ENCODE measurements around the gene YY2.

YY2 gene

DNA sequence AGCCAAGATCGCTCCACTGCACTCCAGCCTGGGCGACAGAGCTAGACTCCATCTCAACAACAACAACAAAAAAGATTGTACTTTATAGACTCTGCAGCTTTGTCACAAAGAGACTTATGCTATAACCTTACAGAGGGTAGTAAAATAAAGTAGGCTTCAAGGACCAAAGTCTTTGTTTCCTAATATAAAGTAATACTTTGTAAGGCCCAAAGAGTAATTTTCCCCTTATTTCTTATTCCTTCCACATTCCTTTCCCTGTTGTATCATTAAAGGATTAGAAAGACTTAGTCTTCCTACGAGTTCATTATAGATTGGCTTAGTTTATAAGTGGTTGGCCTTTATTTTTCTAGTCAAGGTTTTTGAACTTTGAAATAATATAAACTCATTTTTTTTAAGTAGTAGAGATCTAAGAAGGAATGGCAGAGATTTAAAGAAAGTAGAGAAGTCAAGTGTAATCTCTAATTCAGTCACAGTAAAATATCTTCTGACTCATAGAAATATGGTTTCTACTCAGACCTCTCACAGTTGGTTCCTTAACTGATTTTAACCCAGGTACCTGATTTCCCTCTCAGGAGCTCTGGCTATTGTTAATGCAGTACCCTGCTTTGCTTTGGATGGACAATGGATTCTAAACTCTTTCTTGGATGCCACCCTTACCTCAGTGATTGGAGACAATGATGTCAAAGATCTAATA lies 26.2 kb downstream of the YY2 start:
- no peak for DNase-seq

DNA sequence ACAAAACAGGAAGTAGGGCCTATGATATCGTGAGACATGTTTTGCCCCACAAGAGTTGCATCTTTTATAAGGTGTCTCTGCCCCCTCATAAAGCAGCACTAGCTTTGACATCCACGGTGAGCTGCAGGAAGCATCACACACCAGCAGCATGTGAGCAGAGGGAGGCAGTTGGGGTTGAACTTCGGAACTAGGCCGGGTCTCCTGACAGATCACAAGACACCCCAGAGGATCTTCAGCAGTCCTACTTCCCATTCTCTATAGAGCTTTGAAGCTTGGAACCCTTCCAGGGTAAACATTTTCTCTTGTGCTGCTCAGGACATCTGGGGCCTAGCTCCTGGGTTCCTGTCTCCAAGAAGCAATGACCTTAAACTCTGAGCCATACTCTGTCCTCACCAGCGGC lies 27.5 kb downstream of the YY2 start:
- no peak for DNase-seq

DNA sequence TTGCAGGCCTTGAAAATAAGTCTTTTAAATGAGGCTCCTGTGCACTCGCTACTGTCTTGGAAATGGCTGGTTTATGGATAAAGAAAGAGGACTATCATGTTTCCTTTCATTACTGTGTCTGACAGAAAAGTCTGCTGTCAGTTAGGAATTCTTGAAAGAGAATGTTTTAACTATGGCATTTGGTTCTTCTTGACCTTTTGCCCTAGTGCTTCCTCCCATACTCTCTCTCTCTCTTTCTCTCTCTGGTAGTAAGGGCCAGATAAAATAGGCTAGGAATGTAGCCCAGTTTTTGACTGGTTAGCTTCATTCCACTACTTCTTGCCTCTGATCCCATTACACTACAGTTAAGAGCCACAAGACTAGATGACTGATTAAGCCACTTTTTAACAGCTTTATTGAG lies 29.8 kb downstream of the YY2 start:
- DNase-seq: no peak

DNA sequence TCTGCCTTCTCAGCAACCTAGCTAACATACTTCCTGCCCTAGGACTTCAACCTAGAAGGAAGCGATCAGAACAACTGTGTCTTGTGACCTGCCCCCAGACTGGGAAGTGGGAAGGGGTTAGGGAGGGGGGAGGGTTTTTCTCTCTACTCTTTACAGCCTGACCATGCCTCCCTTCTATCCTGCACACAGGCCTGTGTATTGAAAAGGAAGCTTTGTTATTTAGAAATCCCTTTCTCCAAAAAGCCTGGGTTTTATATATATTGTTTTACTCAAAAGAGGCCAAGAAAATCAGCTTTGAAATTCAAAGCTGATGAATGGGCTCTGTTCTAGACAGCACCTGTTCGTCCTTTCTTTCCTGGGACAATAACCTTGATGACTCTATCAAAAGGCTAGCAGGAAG lies 49.5 kb downstream of the YY2 start:
- DNase-seq: no peak

DNA sequence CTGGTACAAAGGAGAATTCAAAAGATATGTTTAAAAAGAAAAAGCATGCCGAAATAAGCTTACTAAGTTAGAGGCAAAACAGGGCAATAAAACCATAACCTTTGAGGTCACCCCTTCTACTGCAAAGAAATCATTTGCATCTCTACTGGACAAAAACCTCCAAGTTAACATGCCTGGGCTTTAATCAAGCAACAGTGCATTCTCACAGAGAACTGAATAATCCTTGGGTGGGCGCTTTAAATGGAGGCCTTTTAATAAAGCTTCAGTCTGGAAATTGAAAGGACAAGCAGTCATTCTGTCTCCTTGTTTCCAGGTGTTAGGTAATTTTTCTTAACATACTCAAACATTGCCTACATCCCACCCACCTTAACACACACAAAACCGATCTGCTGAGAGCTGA lies 50.2 kb downstream of the YY2 start:
- DNase-seq: no peak

DNA sequence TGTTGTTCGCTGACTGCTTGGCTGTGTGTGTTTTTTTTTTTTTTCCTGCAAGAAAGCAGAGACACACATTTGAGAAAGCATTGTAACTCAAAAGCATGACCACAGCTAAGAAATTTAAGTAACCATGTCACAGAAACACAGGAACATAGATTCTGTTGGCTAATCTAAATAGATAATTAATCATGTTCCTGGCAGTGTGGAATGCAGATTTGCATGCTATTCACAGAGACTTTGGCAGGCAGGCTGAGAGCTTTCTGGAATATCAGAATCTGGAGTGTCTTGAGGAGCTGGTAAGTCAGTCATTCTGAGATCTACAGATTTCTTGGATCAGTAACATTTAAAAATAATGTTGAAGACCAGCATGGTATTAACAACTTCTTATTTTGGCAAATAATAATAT lies 51.5 kb downstream of the YY2 start:
- no peak for DNase-seq

Measured in stimulated activated naive CD4-positive, alpha-beta T cell treated with Interleukin-2 at 50 U/mL for 16 hours (primary cell).